ENCODE results near the gene GOLGA6A.
"Not testable (repeated sequence)": the region's sequence is repeated elsewhere in the genome, so short reads cannot be mapped to it uniquely, and the experiment has no call there.

Gene GOLGA6A

DNA sequence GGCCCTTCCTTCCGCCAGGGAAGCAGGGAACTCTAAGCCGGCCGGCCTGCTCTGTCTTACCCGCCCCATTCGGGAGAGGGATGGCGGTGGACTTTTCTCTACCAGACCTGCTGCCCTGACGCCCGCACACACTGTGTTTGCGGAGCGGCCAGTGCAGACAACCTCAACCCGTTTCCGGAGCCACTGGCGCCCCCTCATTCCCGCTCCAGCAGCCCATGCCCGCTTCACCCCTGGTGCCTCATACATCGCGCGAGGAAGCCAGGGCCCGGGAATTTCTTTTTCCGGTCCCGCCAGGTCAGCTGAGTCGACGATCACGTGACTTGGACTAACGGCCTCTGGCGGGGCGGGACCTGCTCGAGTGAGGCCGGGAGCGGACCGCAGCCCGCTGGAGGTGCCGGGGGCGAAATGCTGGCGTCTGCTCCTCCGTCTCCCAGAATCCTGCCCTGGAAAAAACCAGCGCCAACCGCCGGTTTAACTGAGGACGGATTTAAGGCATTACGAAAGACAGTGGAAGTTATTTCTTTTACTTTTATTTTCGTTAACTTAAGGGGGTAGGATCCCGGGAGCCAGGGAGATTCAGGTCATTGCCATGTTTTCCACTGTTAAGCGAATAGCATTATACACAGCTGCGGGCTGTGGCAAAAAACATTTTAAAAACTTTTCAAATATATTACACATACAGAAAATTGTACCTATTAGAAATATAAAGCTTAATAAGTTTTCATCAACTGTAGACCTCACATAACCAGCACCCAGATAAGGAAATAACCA lies 17.8 kb upstream of the GOLGA6A start:
- DNase-seq, result not testable (repeated sequence)

DNA sequence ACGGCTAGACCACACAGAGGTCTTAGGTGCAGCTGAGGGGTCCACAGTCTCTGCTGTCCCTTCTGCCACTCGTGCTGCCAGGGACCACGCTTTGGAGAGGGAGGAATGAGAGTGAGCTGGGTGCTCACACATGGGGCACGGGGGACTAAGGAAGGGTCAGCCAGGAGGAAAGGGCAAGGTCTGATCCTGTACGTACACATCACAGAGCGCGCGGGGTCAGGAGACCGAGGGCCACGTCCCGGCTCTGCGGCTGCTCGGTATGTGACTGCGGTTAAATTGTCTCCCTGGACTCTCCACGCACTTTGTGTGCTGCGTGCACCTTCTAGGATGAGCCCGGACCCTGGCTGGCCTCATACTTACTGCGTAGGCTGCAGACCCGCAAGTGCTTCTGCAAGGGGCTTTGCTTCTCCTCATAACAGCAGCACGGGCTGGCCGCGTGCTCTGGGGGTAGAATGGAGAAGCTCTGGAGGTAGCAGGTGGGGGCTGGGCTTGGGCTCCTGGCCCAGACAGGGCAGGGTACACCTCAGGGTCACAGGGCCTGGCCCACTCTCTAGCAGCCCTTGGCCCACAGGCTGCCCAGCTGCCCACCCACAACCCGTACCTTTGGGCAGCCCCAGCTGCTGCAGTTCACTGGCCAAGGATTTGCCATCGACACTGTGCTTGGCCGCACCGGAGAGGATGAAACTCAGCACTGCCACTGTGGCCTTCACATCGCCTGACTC lies 14.6 kb upstream of the GOLGA6A start:
- not testable (repeated sequence) for DNase-seq

DNA sequence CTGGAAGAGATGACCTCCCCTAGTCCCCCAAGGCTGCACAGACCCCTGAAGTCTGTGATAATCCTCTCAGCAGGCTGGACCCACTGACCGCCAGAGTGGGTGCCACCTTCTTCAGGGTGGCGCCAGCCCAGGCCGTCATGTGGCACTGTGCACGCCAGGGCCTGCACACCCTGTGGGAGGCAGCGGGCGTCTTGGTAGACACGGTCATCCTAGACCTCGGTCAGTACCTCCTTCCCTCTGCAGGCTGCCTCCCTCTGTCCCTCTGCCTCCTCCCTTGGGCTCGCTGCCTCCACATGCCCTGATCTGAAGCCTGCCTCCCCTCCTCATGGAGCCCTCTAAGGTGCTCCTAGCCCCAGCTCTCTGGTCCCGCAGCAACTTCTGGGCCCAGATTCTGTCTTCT lies 13.3 kb upstream of the GOLGA6A start:
- DNase-seq, result not testable (repeated sequence)

DNA sequence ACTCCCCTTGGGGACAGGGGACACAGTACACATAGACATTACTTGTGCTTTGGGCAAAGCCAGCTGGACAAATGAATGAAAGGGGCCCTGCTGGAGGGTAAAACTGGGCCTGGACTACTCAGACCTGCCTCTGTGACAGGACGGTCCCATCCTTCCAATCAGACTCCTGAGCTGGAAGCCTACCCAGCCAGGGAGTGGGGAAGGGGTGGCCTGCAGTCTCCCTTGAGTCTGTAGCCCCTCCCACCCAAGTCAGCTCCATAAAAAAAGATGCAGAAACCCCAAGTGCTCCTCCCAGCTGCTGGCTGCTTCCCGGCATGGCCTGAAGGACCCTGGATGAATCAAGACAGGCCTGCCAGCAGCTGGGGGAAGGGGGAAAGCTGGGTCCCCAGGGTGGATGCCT lies 12.2 kb upstream of the GOLGA6A start:
- DNase-seq, result not testable (repeated sequence)

DNA sequence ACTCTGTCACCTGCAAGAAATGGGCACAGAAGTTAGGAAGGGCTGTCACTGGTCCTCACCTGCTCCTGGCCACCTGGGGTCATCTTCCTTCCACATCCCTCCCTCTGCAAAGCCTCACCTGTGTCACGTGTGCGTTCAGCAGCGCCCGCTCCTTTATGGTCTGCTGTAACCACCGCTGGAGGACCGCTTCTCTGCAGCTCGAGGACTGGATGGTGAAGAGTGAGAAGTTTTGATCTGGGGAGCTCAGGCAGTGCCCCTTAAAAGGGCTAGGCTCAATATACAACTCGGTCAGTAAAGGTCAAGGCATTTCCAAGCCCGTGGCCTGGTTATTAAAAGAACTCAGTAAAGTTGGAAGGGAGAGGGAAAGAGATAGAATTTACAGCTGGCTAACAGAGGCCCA lies 6.6 kb downstream of the GOLGA6A start:
- not testable (repeated sequence) for DNase-seq

DNA sequence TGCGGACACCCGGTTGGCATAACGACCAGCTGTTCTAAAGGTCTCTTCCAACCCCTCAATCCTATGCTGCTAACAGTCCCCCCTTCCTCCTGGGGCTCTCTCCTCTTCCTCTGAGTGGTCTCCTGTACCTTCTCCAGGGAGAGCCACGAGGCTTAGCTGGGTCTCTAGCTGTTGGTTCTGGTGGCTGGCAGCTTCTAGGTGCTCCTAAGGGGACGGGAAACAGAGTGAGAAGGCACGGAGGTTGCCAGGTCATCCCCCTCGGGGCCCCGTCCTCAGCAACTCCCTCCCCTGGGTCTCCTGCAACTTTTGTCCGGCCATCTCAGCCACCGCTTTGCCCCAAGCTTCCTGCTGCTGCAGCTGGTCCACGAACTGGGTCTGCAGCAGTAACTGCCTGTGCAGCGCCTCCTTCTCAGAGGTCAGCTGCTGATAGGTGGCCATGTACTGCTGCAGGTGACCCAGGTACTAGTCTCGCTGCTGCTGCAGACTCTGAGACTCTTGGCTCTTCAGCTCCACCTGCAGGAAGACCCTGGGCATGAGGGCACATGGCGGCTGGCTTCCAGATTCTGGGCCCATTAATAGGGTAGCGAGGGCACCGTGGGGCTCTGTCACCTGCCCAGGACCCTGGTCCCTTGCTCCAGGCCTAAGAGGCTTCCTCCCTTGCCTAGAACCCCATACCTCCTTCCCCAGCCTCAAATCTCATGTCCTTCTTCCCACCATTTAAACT lies 9.6 kb downstream of the GOLGA6A start:
- DNase-seq, result not testable (repeated sequence)

DNA sequence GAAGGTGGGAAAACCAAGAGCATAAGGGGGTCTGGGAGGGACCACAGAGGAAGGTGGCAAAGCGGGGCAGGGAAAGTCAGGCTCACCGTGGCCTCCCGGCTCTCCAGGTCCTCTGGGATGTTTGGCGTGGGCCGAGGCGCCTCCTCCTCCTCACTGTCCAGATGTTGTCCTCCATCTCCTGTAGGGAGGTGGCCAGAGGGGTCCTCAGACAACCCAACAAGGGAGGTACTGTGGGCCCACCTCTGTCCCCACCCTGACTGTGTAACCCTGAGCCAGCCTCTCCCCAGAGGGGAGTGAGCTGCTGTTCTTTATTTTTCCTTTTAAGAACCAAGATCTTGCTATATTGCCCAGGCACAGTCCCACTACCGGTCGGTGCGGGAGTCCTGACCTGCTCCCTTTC lies 10.2 kb downstream of the GOLGA6A start:
- DNase-seq, result not testable (repeated sequence)

DNA sequence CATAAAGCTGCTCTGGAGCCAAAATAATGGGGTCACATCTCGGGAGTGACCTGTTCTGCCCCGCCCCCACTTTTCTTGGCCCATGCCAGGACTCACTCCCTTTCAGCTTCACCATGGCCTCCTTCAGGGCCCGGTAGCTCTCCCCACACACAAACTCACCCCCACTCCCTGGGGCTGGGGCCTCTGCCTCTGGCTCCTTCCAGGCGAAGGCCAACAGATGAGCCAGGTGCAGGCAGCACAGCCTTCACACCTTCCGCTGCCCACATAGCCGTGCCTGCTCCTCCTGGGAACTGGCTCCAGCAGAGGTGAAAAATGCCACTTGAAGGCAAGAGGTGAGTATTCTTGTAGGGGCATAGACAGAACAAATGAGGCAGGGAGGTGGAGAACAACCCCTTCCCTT lies 10.7 kb downstream of the GOLGA6A start:
- not testable (repeated sequence) for DNase-seq

DNA sequence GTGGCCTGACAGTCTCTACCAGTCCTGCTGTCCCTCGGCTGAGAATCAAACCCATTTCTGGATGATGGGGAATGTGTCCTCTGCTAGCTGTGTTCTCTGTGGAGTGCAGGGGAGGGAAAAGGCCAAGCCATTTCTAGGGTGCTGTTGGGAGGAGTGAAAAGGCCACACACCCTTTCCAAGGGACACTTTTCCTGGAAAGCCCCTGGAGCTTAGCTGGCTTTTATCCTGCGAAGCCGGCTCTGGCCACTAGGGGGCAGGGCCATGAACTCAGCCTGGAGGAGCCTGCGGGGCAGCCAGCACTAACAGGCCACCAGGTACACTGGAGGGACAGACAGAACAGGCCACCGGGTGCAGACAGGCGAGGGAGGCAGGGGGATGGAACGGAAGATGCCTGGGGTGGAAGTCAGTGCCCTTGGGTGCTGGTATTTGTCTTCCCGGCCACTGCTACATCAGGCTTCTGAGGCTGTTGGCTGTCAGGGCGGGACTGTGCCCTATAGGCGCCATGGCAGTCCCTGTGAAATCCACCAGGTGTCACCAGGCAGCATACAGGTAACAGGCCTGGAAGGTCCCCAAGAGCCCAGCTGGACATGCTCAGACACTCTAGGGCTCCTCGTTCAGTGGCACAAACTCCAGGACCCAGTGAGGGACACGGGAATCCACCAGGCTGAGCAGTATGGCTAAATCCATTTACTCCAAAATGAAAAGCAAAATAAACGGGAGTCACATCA lies 16.5 kb downstream of the GOLGA6A start:
- not testable (repeated sequence) for DNase-seq

DNA sequence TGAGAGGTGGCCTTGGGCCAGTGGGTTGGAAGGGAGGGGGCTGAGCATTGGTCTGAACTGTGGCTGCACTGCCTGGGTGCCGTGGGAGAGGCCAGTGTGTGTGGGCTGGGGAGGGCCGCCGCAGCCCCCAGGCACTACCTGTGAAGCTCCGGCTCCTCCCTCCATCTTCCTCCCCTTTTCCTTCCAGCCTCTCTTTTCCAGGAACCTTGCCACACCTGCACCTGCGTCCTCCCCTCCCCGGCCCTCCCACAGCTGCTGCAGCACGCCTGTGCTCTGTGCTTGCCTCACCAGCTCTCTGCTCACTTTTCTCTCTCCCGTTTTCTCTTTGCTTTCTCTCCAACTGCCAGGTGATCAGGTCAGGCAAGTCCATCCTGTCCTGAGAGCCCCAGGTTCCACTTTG lies 17.5 kb downstream of the GOLGA6A start:
- DNase-seq, result not testable (repeated sequence)

DNA sequence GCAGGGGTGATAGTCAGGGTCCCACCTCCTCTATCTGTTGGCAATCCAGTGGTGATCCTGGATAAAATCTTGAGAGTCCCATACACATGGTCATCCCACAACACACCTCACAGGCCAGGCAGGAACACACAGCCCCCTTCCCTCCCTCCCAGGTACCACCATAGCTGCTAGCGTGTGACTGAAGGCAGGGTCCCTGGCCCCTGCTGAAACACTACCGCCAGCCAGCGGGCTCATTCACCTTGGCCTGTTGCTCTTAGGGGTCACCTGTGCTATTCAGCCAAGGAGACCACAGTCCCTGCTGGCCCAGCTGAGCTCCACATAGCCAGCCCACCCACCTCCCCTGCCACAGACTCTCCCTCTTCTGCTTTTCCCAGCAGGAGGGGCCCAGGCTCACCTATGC lies 18.2 kb downstream of the GOLGA6A start:
- not testable (repeated sequence) for DNase-seq

DNA sequence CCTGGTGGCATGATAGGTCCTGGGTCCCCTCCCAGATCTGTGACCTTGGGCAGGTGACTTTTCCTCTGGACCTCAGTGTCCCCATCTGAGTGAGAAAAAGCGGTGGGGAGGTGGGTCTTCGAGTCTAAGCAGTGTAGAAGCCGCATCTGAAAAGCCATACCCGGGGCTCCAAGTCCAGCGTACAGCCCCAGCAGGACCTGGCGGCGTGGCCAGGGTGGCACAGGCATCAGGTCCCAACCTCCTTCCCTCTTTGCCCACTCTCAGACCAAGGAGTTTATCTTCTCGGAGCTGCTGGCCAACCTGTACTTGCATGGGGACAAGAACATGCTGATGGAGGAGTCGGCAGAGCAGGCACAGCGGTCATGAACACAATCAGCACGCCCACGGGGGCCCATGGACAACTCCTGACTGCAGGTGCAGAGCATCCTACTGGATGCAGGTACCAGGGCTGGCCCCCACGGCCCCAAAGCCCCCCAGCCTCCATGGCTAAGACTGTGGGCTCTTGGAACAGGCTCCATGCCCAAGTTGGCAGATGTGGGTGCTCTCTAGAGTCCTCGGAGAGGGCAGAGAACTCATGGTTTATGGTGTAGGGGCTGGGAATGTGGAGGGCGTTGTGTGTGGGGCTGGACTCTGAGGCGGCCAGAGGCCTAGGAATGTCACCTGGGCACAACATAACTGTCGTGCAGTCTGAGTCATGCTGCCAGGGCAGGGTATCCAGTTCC lies 18.8 kb downstream of the GOLGA6A start:
- DNase-seq, result not testable (repeated sequence)

DNA sequence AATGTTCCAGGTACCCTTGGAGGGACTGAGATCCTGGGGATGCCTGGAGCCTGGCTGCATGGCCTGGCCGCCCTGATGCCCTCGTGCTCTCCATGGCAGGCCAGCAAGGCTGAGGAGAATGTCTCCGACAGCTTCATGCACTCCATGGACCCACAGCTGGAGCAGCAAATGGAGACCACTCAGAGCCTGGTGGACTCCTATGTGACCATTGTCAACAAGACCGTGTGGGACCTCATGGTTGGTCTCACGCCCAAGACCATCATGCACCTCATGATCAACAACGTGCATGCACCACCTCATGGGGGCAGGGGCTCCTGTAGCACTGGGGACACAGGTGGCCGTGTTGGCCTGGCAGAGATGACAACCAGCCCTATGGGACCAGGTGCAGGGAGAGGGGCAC lies 19.7 kb downstream of the GOLGA6A start:
- no peak for DNase-seq

DNA sequence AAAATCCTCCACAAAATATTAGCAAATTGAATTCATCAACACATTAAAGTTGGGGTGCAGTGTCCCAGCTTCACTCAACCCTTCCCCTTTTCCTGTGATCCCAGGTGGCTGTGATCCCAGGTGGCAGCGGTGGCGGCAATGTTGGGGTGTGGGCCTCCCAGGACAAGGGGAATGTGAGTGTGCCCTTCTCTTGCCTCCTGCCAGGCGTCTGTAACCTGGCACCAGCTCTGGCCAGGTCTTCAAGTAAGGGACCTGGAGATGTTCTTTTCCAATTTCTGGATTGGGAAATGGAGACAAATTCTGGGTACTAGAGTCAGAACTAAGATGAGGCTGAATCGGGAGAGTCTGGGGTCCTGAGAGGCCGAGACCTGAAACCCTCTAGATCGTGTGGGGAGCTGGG lies 20.1 kb downstream of the GOLGA6A start:
- DNase-seq, result no peak

DNA sequence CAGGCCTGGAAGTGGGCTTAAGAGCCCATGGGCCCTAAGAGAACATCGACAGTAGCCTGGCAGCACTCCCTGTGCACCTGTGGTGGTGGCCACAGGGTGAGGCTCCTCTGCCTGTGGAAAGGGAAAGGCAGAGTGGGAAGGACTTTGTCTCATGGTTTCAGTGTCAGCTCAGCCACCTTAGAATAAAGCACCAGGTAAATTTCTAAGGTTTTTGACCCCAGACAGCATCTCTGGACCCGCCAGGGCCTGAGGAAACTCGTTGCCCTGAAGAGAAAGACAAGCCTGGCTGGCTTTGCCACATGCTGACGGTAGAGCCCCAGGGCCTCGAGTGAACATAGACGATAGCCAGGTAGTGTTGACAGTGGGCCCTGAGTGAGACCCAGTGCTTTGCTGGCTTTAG lies 22.1 kb downstream of the GOLGA6A start:
- no peak for DNase-seq

DNA sequence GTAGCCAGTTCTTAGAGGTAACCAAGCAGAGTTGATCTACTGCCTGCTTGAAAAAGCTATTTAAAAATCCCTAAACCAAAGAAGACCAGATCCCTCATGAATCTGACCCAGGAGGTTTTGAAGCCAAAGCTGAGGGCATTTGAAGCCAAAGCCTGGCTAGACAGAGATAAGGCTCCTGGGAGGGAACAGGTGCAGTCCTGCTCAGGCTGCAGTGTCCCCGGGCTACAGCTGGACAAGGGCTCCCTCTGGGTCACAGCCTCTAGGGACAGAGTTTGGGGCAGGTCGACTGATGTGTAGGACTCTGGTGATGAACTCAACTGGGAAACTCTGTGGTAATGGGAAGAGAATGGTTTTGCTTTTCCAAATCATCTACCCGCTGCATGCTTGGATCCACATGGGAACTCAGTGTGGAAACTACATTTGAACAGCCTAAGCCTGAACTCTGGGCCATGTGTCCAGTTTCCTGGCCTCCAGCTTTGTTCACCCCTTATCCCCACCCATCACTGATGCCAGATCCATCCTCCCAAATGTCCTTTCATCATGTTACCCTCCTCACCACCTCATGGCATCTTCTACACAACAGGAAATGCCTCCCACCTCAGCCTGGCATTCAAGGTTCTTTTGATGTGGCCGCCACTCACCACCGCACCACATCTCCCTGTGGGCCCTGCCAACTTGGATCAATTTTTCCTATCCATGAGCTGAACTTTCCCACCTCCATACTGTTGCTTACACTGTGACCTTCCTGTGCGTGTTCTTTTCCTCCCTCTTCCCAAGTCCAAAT lies 23.1 kb downstream of the GOLGA6A start:
- not testable (repeated sequence) for DNase-seq

DNA sequence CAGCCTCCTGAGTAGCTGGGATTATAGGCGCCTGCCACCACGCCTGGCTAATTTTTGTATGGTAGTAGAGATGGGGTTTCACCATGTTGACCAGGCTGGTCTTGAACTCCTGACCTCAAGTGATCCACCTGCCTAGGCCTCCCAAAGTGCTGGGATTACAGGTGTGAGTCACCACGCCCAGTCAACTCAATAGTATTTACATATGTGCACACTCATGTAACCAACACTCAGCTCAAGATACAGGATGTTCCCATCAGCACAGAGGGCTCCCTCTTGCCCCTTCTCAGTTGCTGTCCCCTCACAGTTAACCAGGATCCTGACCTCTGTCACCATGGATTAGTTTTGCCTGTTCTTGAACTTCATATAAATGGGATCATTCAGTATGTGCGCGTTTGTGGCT lies 26.0 kb downstream of the GOLGA6A start:
- not testable (repeated sequence) for DNase-seq

DNA sequence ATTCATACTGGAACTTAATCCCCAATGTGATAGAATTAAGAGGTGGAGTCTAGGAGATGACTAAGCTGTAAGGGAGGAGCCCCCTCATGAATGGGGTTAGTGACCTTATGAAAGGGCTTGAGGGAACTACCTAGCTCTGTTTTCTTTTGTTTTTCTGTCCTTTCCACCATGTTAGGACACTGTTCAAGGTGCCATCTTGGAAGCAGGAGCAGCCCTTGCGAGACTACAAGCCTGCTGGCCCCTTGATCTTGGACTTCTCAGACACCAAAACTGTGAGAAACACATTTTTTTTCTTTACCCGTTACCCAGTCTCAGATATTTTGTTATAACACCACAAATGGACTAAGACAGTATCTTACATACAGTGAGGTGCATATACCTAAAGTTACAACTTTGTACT lies 26.5 kb downstream of the GOLGA6A start:
- no peak for DNase-seq

DNA sequence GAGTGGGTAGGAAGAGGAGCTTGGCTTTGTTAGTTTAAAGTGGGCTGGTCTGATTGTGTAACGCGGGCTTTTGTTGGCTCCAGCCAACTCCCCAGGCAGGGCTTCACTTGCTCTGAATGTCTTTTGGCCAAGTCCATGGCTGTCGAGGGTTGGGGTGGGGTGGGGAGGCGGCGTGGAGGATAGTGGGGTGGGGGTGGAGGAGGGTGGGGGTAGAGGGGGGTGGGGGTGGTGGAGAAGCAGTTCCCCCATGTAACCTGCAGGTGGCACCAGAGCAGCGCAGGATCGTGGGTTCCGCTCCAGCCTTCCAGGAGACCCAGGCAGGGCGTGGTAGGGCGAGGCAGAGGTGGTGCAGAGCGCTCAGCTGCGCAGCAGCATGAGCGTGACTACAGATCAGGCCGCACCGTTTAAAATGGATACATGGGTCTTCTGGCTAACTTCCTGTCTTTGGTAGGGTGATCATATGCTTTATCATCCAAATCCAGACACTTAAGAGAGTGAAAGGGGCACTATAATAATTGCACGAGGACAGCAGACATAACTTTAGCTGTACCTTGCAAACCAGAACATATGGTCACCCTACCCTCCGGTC lies 28.3 kb downstream of the GOLGA6A start:
- DNase-seq, result peak; percentile 75

DNA sequence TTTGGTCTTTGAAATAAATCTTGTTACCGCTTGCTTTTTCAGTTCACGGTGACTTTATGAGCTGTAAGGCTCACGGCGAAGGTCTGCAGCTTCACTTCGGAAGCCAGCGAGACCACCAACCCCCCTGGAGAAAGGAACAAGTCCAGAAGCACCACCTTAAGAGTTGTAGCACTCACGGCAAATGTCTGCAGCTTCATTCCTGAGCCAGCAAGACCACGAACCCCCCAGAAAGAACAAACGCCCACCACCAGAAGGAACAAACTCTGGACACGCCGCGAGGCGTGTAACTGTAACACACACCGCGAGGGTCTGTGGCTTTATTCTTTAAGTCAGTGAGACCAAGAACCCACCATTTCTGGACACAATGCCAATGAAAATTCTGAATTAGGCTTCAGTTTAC lies 28.8 kb downstream of the GOLGA6A start:
- DNase-seq, result no peak
